A549 (cell line): ENCODE measurements around the gene USH1C. TPM values are rescaled to one million over a fixed set of nuclear protein-coding genes. Genes with fewer than 3 reads are reported as not detected.

Source experiments
- ATAC-seq, 2 experiments: fragments of 200-7000 bp in 1 of 2; fragments of >200 bp in 1 of 2; cut with Nextera tagmentation in 1 of 2; cut with Tn5 transposase in 1 of 2; 3 replicates each; pipeline versions ENCODE4 v1.8.0 to v1.9.1; 2018 to 2020; ENCODE audit warnings: mild to moderate bottlenecking in 1 of 2, moderate library complexity in 1 of 2
- CTCF ChIA-PET: fragments of 300-600 bp; sonication (Branson Sonifier 250); formaldehyde crosslinking; extraction: SDS; loops from one replicate; lab custom pipeline; 2021; ENCODE audit warnings: antibody characterized with exemption, inconsistent platforms; lab: Yijun Ruan, JAX
- POLR2A ChIA-PET: fragments of 350-600 bp; formaldehyde crosslinking; extraction: SDS; loops from one replicate; lab custom pipeline; 2021; ENCODE audit warnings: antibody characterized with exemption, inconsistent platforms; lab: Yijun Ruan, JAX
- DNase-seq, 2 experiments: peaks; one replicate each; pipeline versions ENCODE4 v3.0.0 to v3.0.0-alpha.2; 2011 to 2016; ENCODE audit warnings: low read depth in 1 of 2, low spot score in 1 of 2
- FAIRE-seq: peaks from 2 replicates; lab custom pipeline; 2011; peaks lifted over from hg19 to GRCh38; lab: Jason Lieb, UNC
- H3K27ac ChIP-seq, 2 experiments: fragments of >200 bp; sonication (Bioruptor Twin); formaldehyde crosslinking; 3 replicates each; pipeline ENCODE4 v1.5.1; 2016 to 2017
- H3K4me1 ChIP-seq: fragments of >200 bp; sonication (Bioruptor Twin); formaldehyde crosslinking; 3 replicates; pipeline ENCODE4 v1.6.1; 2016
- H3K4me2 ChIP-seq: fragments of >200 bp; sonication (Bioruptor Twin); formaldehyde crosslinking; 3 replicates; pipeline ENCODE4 v1.6.1; 2016
- H3K4me3 ChIP-seq: fragments of >200 bp; sonication (Bioruptor Twin); formaldehyde crosslinking; 3 replicates; pipeline ENCODE4 v1.5.1; 2016
- H3K9me3 ChIP-seq: fragments of >200 bp; sonication (Bioruptor Twin); formaldehyde crosslinking; 3 replicates; pipeline ENCODE4 v1.6.1; 2016
- CHD2 ChIP-seq: fragments of 150-350 bp; IDR thresholded peaks from 2 replicates; pipeline ENCODE4 v1.6.1; 2014; ENCODE audit warnings: low read length; ENCODE audit not compliant: partially characterized antibody
- CHD4 ChIP-seq: fragments of 200-600 bp; sonication (generic); IDR thresholded peaks from 2 replicates; pipeline ENCODE4 v1.6.1; 2016; ENCODE audit warnings: antibody characterized with exemption, mild to moderate bottlenecking, borderline replicate concordance
- CTCF ChIP-seq: fragments of >200 bp; sonication (Bioruptor Twin); formaldehyde crosslinking; IDR thresholded peaks from 3 replicates; pipeline ENCODE4 v1.5.1; 2016
- EP300 ChIP-seq, 2 experiments: fragments of >200 bp; sonication (Bioruptor Twin); formaldehyde crosslinking; IDR thresholded peaks; 2 replicates in 1 of 2; 3 replicates in 1 of 2; pipeline ENCODE4 v1.6.1; 2016 to 2017
- ESRRA ChIP-seq: fragments of 150-350 bp; IDR thresholded peaks from 2 replicates; pipeline ENCODE4 v1.6.1; 2014; ENCODE audit warnings: mild to moderate bottlenecking, low read length, borderline replicate concordance
- FOSB ChIP-seq: fragments of 250-450 bp; sonication (Bioruptor Pico); IDR thresholded peaks from 2 replicates; pipeline ENCODE4 v1.5.0; 2020; ENCODE audit warnings: mild to moderate bottlenecking, moderate library complexity
- GATA3 ChIP-seq: IDR thresholded peaks from 2 replicates; pipeline ENCODE4 v1.6.1; 2012; ENCODE audit warnings: borderline replicate concordance
- HEYL ChIP-seq: fragments of 250-450 bp; sonication (Bioruptor Pico); IDR thresholded peaks from 2 replicates; pipeline ENCODE4 v1.8.0; 2021; ENCODE audit warnings: mild to moderate bottlenecking, moderate library complexity
- HOXB13 ChIP-seq: fragments of 250-450 bp; sonication (Bioruptor Pico); IDR thresholded peaks from 2 replicates; pipeline ENCODE4 v1.5.0; 2020; ENCODE audit warnings: low read depth, mild to moderate bottlenecking, moderate library complexity
- HOXB5 ChIP-seq: fragments of 250-450 bp; sonication (Bioruptor Pico); IDR thresholded peaks from 2 replicates; pipeline ENCODE4 v1.5.0; 2020; ENCODE audit warnings: mild to moderate bottlenecking, moderate library complexity
- MAFK ChIP-seq: fragments of 450-650 bp; IDR thresholded peaks from 2 replicates; pipeline ENCODE4 v1.6.1; 2014; ENCODE audit not compliant: partially characterized antibody
- MAZ ChIP-seq: fragments of 150-350 bp; IDR thresholded peaks from 2 replicates; pipeline ENCODE4 v1.6.1; 2014; ENCODE audit warnings: antibody characterized with exemption, low read depth, low read length, borderline replicate concordance
- MYC ChIP-seq: IDR thresholded peaks from 2 replicates; pipeline ENCODE4 v1.6.1; 2012; ENCODE audit warnings: mild to moderate bottlenecking, inconsistent platforms, low read length, improper control_type of control experiment, borderline replicate concordance
- NFE2L2 ChIP-seq: fragments of 150-350 bp; conservative IDR thresholded peaks from 2 replicates; pipeline ENCODE4 v1.6.1; 2014; ENCODE audit warnings: low read length
- NR3C1 ChIP-seq: fragments of >200 bp; sonication (Bioruptor Twin); formaldehyde crosslinking; IDR thresholded peaks from 3 replicates; pipeline ENCODE4 v1.6.1; 2017
- RARB ChIP-seq: fragments of 250-450 bp; sonication (Bioruptor Pico); IDR thresholded peaks from 2 replicates; pipeline ENCODE4 v1.8.0; 2021; ENCODE audit warnings: mild to moderate bottlenecking, moderate library complexity
- RFX5 ChIP-seq: fragments of 450-650 bp; IDR thresholded peaks from 2 replicates; pipeline ENCODE4 v1.7.1; 2014; ENCODE audit warnings: antibody characterized with exemption, mild to moderate bottlenecking, moderate library complexity
- SREBF2 ChIP-seq: fragments of 450-650 bp; IDR thresholded peaks from 2 replicates; pipeline ENCODE4 v1.6.1; 2014; ENCODE audit warnings: mild to moderate bottlenecking, moderate library complexity
- ZC3H11A ChIP-seq: fragments of 450-650 bp; IDR thresholded peaks from 2 replicates; pipeline ENCODE4 v1.6.1; 2014; ENCODE audit warnings: antibody characterized with exemption, mild to moderate bottlenecking
- WGBS: methylation state at CpG from one replicate; pipeline ENCODE4 v1.1.6; 2017; ENCODE audit errors: missing lambda C conversion rate; 5-methylcytosine and 5-hydroxymethylcytosine counted together
- polyA plus RNA-seq, 4 experiments: library from polyadenylated mRNA; depleted of rRNA in 3 of 4; stranded (reverse); fragments of >200 nt; fragmentation: RNase III in 1 of 4; extraction: RNeasy Plus Mini Kit Qiagen cat#74134 plus additional on column Dnase treatment in 1 of 4; gene quantifications; 2 replicates in 3 of 4; 3 replicates in 1 of 4; pipeline ENCODE4 v1.2.3, GENCODE V29; 2011 to 2017
- TF ChIP-seq, protein P1 (sequence below): IDR thresholded peaks from 2 replicates; pipeline ENCODE4 v1.6.1; 2012; ENCODE audit warnings: low read depth, borderline replicate concordance
- TF ChIP-seq, protein P2 (sequence below): fragments of 200-600 bp; sonication (generic); IDR thresholded peaks from 2 replicates; pipeline ENCODE4 v1.6.1; 2016; ENCODE audit warnings: antibody characterized with exemption, mild to moderate bottlenecking, moderate library complexity

The USH1C gene
- polyA plus RNA-seq, 2 of the 4 experiments (the other 2 are of a cell fraction) = 3.2 to 8.6 TPM

GRCh38 chr11:17571431-17572358, 27.5 kb upstream of the USH1C start:
- ChIA-PET CTCF (interaction anchor here (1.9 to 2.1 kb wide), 2 partner anchors 44 to 407 kb away, joined by 5 read pairs; no protein-coding TSS in a partner anchor), POLR2A (no interaction called here)
- TF ChIP-seq RFX5 = no peak
- no peak for TF ChIP-seq NFE2L2
- no peak for TF ChIP-seq HOXB13
- TF ChIP-seq, protein P1, sequence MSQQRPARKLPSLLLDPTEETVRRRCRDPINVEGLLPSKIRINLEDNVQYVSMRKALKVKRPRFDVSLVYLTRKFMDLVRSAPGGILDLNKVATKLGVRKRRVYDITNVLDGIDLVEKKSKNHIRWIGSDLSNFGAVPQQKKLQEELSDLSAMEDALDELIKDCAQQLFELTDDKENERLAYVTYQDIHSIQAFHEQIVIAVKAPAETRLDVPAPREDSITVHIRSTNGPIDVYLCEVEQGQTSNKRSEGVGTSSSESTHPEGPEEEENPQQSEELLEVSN = no peak
- no peak for TF ChIP-seq HOXB5 (CRISPR knock-in tag)
- TF ChIP-seq RARB (CRISPR knock-in tag) = no peak
- no peak for TF ChIP-seq CHD4
- no peak for TF ChIP-seq SREBF2
- TF ChIP-seq FOSB = no peak
- no peak for TF ChIP-seq CTCF
- TF ChIP-seq MAZ = no peak
- TF ChIP-seq GATA3 = no peak
- TF ChIP-seq MAFK = no peak
- TF ChIP-seq HEYL (CRISPR knock-in tag) = no peak
- TF ChIP-seq ESRRA = no peak
- TF ChIP-seq, protein P2, sequence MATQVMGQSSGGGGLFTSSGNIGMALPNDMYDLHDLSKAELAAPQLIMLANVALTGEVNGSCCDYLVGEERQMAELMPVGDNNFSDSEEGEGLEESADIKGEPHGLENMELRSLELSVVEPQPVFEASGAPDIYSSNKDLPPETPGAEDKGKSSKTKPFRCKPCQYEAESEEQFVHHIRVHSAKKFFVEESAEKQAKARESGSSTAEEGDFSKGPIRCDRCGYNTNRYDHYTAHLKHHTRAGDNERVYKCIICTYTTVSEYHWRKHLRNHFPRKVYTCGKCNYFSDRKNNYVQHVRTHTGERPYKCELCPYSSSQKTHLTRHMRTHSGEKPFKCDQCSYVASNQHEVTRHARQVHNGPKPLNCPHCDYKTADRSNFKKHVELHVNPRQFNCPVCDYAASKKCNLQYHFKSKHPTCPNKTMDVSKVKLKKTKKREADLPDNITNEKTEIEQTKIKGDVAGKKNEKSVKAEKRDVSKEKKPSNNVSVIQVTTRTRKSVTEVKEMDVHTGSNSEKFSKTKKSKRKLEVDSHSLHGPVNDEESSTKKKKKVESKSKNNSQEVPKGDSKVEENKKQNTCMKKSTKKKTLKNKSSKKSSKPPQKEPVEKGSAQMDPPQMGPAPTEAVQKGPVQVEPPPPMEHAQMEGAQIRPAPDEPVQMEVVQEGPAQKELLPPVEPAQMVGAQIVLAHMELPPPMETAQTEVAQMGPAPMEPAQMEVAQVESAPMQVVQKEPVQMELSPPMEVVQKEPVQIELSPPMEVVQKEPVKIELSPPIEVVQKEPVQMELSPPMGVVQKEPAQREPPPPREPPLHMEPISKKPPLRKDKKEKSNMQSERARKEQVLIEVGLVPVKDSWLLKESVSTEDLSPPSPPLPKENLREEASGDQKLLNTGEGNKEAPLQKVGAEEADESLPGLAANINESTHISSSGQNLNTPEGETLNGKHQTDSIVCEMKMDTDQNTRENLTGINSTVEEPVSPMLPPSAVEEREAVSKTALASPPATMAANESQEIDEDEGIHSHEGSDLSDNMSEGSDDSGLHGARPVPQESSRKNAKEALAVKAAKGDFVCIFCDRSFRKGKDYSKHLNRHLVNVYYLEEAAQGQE = no peak
- no peak for TF ChIP-seq ZC3H11A
- TF ChIP-seq EP300 (IDR thresholded peaks at IDR 0.05) = no peak
- no peak for TF ChIP-seq NR3C1
- no peak overlapping the region for H3K27ac ChIP-seq
- H3K9me3 ChIP-seq = no peaks in the 10 kb centered on the region
- H3K4me1 ChIP-seq = no peaks in the 10 kb centered on the region
- no peak overlapping the region for H3K4me2 ChIP-seq
- no peak for ATAC-seq
- H3K4me3 ChIP-seq = no peak overlapping the region
- WGBS = 72% methylated on average over 14 of the region's 14 CpGs
- no peak for DNase-seq
- FAIRE-seq = no peak

DNA sequence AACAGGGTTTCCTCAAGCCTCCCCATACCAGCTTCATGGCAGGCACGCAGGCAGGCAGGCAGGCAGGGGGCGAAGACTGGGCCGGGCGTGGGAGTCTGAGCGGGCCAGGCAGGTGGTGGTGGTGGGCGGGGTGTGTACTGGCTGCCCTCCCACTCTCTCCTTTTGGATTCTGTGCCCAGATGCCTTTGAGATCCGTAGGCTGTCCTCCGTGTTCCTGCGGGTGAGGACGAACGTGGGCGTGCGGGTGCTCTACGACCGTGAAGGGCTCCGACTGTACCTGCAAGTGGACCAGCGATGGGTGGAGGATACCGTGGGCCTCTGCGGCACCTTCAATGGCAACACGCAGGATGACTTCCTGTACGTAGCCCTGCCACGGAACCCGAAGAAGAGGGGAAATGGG, 25.8 kb upstream of the USH1C start:
- FAIRE-seq (no peak), ATAC-seq (no peak; a peak in 1 of 6 replicates), DNase-seq (no peak)
- Histone ChIP-seq H3K4me3 (no peak overlapping the region), H3K27ac (no peak overlapping the region), H3K4me1 (no peaks in the 10 kb centered on the region), H3K4me2 (no peak overlapping the region), H3K9me3 (no peaks in the 10 kb centered on the region)
- CTCF ChIA-PET = interaction anchor here (0.6 to 1.9 kb wide), 3 partner anchors 42 to 409 kb away, joined by 4 to 5 read pairs (median 5); no protein-coding TSS in a partner anchor
- POLR2A ChIA-PET = no interaction called here
- TF ChIP-seq MYC (no peak), CHD2 (no peak), ZC3H11A (no peak), RFX5 (no peak)
- WGBS = 62% methylated on average over 23 of the region's 23 CpGs
